OCI-LY3 (cell line): ENCODE measurements around the gene IRX6.

Experiments
- H2AFZ ChIP-seq: fragments of 200-600, 300-600 bp; shearing (Covaris generic); 2 replicates; pipeline ENCODE4 v1.6.0; 2014; ENCODE audit warnings: antibody characterized with exemption, low read depth, low read length
- H3K27ac ChIP-seq: fragments of 200-600, 300-600 bp; sonication (generic); 2 replicates; pipeline ENCODE4 v1.5.1; 2014; ENCODE audit warnings: mild to moderate bottlenecking, low read length, moderate library complexity, mixed read lengths
- H3K27me3 ChIP-seq: fragments of 200-600, 300-600 bp; sonication (generic); 2 replicates; pipeline ENCODE4 v1.6.1; 2014; ENCODE audit warnings: low read depth, low read length, mixed read lengths
- H3K36me3 ChIP-seq: fragments of 200-600, 300-600 bp; sonication (generic); replicated peaks from 2 replicates; pipeline ENCODE3; 2014; ENCODE audit warnings: low read depth, low read length, mixed read lengths
- H3K4me1 ChIP-seq: fragments of 300-600, 200-600 bp; sonication (generic); 2 replicates; pipeline ENCODE4 v1.6.1; 2014; ENCODE audit warnings: low read length, mixed read lengths
- H3K4me2 ChIP-seq: fragments of 200-600, 300-600 bp; sonication (generic); 2 replicates; pipeline ENCODE4 v1.6.1; 2014; ENCODE audit warnings: low read length, mixed read lengths
- H3K4me3 ChIP-seq: fragments of 300-600, 200-600 bp; sonication (generic); 2 replicates; pipeline ENCODE4 v1.5.1; 2014; ENCODE audit warnings: antibody characterized with exemption, mild to moderate bottlenecking, low read length, moderate library complexity
- H3K79me2 ChIP-seq: fragments of 300-600, 200-600 bp; shearing (Covaris generic); 2 replicates; pipeline ENCODE4 v1.6.1; 2014; ENCODE audit warnings: mild to moderate bottlenecking, low read length, mixed read lengths
- H3K9ac ChIP-seq: fragments of 300-600, 200-600 bp; shearing (Covaris generic); 2 replicates; pipeline ENCODE4 v1.6.0; 2014; ENCODE audit warnings: mild to moderate bottlenecking, low read length, moderate library complexity
- H3K9me3 ChIP-seq: fragments of 200-600, 300-600 bp; shearing (Covaris generic); 2 replicates; pipeline ENCODE4 v1.6.1; 2014; ENCODE audit warnings: low read length, mixed read lengths; ENCODE audit not compliant: insufficient read depth
- H4K20me1 ChIP-seq: fragments of 200-600, 300-600 bp; sonication (generic); 2 replicates; pipeline ENCODE4 v1.6.1; 2016; ENCODE audit warnings: low read length, mixed read lengths; ENCODE audit not compliant: insufficient read depth
- EZH2phosphoT487 ChIP-seq: fragments of 200-600 bp; shearing (Covaris generic); IDR thresholded peaks from 2 replicates; pipeline ENCODE4 v1.6.1; 2018; ENCODE audit warnings: antibody characterized with exemption, mixed run types, low read depth
- TF ChIP-seq, protein P1 (sequence below): fragments of 200-600, 300-600 bp; sonication (generic); IDR thresholded peaks from 2 replicates; pipeline ENCODE4 v1.5.1; 2014; ENCODE audit warnings: antibody characterized with exemption, low read length, low read depth

Gene IRX6

DNA sequence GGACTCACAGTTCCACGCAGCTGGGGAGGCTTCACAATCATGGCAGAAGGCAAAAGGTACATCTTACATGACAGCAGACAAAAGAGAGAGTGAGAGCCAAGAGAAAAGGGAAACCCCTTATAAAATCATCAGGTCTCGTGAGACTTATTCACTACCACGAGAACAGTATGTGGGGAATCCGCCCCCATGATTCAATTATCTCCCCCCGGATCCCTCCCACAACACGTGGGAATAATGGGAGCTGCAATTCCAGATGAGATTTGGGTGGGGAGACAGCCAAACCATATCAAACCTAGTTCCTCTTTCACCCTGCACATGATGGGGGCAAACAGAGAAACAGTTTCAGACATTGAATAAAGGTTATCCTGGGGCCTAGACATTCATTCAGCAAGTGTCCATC, 32.2 kb upstream of the IRX6 start:
- H3K9ac ChIP-seq: no peak overlapping the region
- H3K79me2 ChIP-seq: no peaks in the 10 kb centered on the region
- H2AFZ ChIP-seq: no peak overlapping the region
- TF ChIP-seq, protein P1, sequence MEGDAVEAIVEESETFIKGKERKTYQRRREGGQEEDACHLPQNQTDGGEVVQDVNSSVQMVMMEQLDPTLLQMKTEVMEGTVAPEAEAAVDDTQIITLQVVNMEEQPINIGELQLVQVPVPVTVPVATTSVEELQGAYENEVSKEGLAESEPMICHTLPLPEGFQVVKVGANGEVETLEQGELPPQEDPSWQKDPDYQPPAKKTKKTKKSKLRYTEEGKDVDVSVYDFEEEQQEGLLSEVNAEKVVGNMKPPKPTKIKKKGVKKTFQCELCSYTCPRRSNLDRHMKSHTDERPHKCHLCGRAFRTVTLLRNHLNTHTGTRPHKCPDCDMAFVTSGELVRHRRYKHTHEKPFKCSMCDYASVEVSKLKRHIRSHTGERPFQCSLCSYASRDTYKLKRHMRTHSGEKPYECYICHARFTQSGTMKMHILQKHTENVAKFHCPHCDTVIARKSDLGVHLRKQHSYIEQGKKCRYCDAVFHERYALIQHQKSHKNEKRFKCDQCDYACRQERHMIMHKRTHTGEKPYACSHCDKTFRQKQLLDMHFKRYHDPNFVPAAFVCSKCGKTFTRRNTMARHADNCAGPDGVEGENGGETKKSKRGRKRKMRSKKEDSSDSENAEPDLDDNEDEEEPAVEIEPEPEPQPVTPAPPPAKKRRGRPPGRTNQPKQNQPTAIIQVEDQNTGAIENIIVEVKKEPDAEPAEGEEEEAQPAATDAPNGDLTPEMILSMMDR: no peak
- TF ChIP-seq EZH2phosphoT487: no peak
- H3K9me3 ChIP-seq: no peaks in the 10 kb centered on the region
- H4K20me1 ChIP-seq: no peaks in the 10 kb centered on the region
- no peaks in the 10 kb centered on the region for H3K27me3 ChIP-seq
- no peak overlapping the region for H3K4me2 ChIP-seq
- H3K36me3 ChIP-seq: no peaks in the 10 kb centered on the region
- no peaks in the 10 kb centered on the region for H3K4me1 ChIP-seq
- no peak overlapping the region for H3K4me3 ChIP-seq
- H3K27ac ChIP-seq: no peak overlapping the region

DNA sequence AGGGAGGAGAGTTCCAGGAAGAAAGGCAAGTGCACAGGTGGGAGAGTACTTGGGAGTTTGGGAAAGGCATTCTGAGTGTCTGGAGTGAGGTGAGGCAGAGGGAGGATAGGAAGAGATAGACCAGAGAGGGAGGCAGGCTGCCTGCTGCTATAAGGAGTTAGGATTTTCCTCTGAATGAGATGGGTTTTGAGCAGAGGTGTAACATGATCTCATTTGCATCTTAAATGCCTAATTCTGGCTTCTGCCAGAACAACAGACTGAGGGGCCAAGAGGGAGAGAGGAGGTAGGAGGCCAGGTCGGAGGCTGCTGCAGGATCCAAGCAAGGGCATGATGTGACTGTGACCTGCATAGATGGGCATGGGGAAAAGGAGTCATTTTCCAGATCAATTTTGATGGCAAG, 31.5 kb upstream of the IRX6 start:
- Histone ChIP-seq H3K79me2 (no peaks in the 10 kb centered on the region), H3K4me2 (no peak overlapping the region), H4K20me1 (no peaks in the 10 kb centered on the region), H3K27ac (no peak overlapping the region), H3K36me3 (no peaks in the 10 kb centered on the region), H3K9ac (no peak overlapping the region), H3K4me3 (no peak overlapping the region), H3K9me3 (no peaks in the 10 kb centered on the region), H3K27me3 (no peaks in the 10 kb centered on the region), H3K4me1 (no peaks in the 10 kb centered on the region), H2AFZ (no peak overlapping the region)
- no peak for TF ChIP-seq EZH2phosphoT487
- TF ChIP-seq, protein P1: no peak

DNA sequence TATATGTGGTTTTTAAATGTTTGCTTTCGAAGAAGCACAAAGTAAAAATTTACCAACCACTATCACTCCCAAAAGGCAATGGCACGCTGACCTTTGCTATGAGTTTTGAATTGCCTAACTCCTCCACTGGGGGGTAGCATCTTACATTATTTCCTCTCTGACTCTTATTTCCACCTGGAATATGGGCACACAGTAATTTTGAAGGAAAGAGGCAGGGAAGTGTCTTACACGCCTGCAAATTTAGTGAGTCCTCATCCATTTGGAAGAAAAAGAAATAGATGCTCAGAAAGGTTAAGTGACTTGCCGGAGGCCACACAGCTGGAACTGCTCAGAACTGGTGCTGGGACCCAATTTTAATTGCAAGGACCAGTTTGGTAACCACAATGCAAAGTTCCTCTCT, 29.9 kb upstream of the IRX6 start:
- H4K20me1 ChIP-seq: no peaks in the 10 kb centered on the region
- no peak for TF ChIP-seq EZH2phosphoT487
- TF ChIP-seq, protein P1: no peak
- H2AFZ ChIP-seq: no peak overlapping the region
- H3K4me3 ChIP-seq: no peak overlapping the region
- H3K4me2 ChIP-seq: no peak overlapping the region
- H3K79me2 ChIP-seq: no peaks in the 10 kb centered on the region
- no peaks in the 10 kb centered on the region for H3K36me3 ChIP-seq
- no peak overlapping the region for H3K27ac ChIP-seq
- no peaks in the 10 kb centered on the region for H3K4me1 ChIP-seq
- no peak overlapping the region for H3K9ac ChIP-seq
- no peaks in the 10 kb centered on the region for H3K27me3 ChIP-seq
- no peaks in the 10 kb centered on the region for H3K9me3 ChIP-seq

DNA sequence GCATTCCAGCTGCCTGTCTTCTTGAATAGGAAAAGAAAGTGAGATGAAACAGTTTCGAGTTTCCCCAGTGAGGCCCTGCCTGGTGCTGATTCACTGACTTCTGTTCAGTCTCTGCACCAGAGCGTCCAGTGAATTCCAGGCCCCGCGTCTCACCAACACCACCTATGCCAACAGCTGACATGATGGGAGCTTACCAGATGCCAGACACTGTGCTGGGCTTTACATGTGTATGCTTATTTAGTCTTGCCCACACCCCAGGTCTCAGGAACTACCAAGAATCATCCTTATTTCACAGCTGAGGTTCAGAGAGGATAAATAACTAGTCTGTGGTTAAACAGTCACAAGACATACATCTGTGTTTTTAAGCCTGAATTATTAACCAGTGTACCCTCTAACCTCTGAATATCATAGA, 29.1 kb upstream of the IRX6 start:
- Histone ChIP-seq H3K27ac (no peak overlapping the region), H3K27me3 (no peaks in the 10 kb centered on the region), H3K36me3 (no peaks in the 10 kb centered on the region), H3K9me3 (no peaks in the 10 kb centered on the region), H3K9ac (no peak overlapping the region), H2AFZ (no peak overlapping the region), H3K4me3 (no peak overlapping the region), H3K4me1 (no peaks in the 10 kb centered on the region), H3K4me2 (no peak overlapping the region), H3K79me2 (no peaks in the 10 kb centered on the region), H4K20me1 (no peaks in the 10 kb centered on the region)
- no peak for TF ChIP-seq EZH2phosphoT487
- TF ChIP-seq, protein P1: no peak
